ENCODE data around the gene DENND4C.
A peak's percentile ranks its signal among the peaks of the same experiment; 100 is the strongest.
"Not testable (repeated sequence)": the region's sequence is repeated elsewhere in the genome, so short reads cannot be mapped to it uniquely, and the experiment has no call there.

The DENND4C gene

DNA sequence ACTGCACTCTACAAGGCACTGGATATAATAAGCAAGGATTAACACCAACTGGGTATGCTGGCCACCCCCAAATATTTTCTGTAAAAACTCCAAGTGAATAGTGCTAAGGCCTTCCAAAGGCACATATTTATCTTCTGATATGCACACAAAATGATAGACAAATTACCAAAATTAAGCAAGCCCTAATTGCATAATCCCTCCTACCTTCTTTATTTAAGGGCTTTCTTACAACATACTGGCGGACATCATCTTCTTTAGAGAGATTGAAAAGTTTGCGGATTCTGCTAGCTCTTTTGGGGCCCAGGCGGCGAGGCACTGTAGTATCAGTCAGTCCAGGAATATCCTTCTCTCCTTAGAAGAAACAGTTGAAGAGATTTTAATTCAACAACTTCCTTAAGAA is 147.7 kb downstream of the DENND4C start:
- no peak for DNase-seq

DNA sequence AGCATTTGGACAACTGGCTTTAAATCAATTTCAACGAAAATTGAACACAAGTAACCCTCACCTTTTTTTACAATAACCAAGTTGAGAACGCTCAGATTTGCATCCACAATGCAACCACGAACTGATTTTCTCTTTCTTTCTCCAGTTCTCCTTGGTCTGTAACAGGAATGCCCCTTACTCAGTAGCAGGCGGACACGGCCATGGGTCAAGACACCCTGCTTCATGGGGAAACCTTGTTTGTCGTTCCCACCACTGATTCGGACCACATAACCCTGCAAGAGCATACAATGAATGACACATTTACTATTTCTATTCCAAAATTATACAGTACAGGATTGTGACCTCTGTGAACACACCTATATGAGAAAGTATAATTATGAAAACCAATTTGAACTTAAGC is 148.2 kb downstream of the DENND4C start:
- no peak for DNase-seq

DNA sequence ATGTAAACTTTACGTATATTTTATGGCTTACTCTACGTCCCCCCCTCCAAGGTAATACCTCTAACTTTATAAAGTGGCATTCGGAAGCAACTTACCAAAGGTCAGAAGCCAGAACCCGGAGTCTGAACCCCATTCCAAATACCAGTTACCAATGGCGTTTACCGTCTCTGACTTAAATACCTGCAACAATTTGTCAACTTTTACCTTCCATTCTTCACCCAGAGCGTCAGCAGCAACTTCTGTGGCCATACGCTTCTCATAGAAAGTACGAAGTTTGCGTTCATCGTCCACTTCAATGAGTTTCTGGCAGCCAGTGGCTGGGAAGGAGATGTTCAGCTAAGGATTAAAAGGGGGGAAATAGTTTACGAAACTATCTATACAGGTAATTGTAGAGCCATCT is 148.8 kb downstream of the DENND4C start:
- DNase-seq, result no peak

DNA sequence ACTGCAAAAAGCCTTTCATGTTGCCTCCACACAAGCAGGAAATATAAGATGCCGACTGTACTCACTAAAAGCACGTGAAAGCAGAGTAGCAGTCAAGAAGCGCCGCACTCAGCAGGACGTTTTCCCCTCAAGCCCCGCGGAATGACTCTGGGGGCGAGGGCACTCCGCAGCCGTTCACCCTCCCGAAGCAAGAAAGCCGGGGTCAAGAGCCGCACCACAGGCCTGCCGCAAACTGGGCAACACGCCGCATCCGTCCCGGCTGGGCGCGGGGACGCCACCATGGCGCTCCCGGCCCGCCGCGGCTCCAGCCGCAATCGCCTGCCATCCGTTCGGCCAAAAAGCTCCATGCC is 149.2 kb downstream of the DENND4C start:
- DNase-seq, result peak; percentile 51

DNA sequence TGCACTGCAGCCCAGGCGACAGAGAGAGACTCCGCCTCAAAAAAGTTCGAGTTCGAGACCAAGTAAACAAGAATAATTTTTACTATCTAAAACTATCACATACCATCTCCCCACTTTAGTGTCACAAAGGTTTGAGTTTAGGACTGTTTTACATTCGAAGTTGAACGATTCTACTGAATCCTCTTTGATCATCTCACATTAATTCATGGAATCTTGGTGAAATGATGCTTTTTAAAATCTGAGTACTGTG is 150.3 kb downstream of the DENND4C start:
- DNase-seq, result no peak

DNA sequence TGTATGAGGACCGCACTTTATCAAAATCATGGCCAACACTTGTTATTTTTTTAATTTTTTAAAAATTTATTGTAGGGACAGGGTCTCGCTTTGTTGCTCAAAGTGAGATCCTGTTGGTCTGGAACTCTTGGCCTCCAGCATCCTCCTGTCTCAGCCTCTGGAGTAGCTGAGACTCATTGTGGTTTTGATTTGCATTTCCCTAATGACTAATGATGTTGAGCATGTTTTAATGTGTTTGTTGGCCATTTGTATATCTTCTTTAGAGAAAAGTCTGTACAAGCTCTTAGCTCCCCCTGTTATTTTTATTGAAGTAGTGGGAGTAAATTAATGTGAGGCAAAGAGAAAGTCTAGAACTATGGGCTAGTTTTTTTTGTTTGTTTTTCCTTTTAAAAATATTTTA is 151.2 kb downstream of the DENND4C start:
- no peak for DNase-seq

DNA sequence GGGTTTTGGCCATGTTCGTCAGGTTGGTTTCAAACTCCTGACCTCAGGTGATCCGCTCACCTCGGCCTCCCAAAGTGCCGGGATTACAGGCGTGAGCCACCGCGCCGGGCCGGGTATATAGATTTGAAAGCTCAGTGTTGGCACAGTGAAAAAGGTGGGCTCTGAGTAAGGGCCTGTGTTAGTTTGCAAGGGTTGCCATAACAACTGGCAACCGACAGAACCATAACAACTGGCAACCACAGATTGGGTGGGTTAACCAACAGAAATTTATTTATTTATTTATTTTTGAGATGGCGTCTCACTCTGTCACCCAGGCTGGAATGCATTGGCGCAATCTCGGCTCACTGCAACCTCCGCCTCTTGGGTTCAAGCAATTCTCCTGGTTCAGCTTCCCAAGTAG is 154.7 kb downstream of the DENND4C start:
- DNase-seq, result not testable (repeated sequence)

DNA sequence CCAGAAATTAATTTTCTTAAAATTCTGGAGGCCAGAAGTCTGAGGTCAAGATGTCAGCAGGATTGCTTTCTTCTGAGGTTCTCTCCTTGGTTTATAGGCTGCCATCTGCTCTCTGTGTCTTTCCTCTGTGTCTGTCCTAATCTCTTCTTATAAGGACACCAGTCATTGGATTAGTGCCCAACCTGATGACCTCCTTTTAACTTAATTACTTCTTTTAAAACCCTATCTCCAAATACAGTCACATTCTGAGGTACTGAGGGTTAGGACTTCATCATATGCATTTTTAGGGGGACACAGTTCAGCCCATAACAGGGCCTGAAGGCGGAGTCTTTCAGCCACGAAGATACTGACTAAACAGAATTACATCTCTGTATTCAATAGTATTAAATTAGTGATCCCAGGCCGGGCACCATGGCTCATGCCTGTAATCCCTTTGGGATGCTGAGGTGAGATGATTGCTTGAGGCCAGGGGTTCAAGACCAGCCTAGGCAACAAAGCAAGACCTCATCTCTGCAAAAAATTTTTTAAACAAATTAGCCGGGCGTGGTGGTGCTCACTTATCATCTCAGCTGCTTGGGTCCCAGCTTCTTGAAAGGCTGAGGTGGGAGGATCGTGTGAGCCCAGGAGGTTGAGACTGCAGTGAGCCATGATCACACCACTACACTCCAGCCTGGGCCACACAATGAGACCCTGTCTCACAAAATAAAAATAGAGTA is 155.5 kb downstream of the DENND4C start:
- DNase-seq, result no peak

DNA sequence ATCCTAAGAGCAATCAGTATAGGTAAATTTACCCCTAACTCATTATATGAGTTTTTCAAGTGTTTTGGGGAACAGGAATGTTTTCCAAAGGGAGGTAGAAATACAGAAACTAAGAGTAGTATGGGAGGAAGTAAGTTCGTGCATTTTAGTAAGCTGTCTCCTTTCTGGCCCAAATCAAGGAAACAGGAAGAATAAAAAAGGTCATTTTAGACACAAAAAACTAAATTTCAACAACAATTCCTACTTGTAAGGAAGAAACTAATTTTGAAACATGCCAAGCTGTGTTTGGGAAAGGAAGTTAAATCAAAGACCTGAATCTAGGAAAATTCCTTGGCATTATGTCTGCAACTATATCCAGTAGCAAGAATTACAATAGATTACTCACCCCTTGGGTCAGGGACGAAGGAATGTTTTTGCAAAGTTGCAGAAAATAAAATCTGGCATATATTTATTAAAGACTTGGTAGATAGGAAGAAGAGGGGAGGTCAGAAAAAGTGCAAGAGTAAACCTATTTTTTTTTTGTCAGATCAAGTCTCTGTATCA is 156.1 kb downstream of the DENND4C start:
- no peak for DNase-seq

DNA sequence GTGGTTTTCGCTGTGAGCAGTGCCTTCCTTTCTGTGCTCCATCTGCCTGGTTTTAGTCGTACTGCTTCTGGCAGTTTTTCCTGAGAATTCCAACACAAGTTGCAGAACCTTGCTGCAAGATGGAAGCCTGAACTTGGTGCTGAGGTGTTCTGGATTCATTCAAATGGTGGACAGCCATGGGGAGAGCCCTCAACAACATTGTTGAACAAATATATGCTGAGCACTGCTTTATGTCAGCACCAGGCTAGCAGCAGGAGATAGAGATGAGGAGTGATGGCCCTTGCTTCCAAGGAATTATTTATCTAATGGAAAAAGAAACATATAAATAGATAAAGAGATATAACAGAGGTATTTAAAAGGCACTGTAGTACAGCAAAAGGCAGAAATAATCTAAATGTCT is 156.8 kb downstream of the DENND4C start:
- no peak for DNase-seq

DNA sequence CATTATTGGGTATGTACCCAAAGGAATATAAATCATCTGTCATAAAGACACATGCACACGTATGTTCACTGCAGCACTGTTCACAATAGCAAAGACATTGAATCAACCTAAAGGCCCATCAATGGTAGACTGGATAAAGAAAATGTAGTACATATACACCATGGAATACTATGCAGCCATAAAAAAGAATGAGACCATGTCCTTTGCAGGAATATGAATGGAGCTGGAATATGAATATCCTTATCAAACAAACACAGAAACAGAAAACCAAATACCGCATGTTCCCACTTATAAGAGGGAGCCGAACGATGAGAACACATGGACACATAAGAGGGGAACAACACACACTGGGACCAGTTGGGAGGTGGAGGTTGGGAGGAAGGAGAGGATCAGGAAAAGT is 159.0 kb downstream of the DENND4C start:
- DNase-seq, result not testable (repeated sequence)

DNA sequence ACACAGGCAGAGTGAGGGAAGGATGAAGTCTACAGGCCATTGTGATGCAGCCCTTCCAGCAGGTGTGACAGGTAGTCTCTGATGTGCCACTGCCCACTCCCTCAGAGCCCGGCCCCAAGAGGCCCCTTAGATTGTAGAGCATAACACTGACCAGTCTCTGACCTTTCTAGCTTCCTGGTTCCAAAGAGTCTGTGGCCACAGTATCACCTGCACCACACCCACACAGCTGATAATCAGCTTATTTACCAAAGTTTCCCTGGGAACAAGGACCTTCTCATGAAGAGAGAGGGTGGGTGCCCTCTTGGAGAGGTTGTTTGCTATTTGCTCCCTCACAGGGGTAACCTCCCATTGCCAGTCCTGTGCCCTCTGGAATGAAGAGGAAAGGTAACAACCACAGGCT is 167.4 kb downstream of the DENND4C start:
- no peak for DNase-seq

DNA sequence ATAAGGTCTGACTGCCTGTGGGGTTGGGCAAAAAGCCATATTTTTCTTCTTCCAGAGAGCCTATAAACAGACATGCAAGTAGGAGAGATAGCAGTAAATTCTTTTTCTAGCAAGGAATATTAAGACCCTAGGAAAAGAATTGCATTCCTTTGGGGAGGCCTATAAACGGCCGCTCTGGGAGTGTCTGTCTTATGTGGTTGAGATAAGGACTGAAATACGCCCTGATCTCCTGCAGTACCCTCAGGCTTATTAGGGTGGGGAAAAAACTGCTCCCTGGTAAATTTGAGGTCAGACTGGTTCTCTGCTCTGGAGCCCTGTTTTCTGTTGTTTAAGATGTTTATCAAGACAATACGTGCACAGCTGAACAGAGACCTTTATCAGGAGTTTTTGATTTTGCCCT is 172.7 kb downstream of the DENND4C start:
- DNase-seq, result not testable (repeated sequence)

DNA sequence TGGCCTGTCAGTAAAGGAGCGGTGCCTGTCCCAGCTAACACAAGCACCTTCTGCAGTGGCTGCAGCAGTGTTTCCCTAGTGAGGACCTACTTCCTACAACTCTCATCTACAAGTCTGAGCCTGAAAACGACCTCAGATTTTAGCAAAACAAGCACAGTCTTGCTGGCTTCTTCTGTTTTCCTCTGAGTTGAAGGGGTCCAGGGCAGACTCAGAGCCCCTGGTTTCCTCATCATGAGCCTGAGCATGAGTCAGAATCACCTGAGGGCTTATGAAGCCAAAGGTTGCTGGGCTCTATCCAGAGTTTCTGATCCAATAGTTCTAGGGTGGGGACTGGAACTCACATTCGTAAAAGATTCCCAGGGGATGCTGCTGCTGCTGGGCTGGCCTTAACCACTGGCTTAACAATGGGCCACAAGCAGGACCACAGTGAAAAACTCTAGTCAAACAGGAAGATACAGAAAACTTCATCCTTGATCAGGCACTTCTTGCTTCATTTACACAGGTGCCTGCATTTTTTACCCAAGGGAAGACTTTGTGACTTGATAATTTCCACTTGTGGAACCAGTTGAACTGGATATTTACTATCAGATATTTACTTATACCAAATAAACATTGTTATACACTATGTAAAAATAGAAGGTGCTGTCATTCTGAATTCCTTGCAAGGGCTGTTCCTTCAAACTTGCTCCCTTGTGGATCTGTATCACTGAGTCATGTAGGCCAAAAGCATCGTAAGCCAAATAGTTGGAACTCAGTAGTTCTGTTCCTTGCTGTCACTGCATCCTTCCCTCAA is 174.0 kb downstream of the DENND4C start:
- no peak for DNase-seq

DNA sequence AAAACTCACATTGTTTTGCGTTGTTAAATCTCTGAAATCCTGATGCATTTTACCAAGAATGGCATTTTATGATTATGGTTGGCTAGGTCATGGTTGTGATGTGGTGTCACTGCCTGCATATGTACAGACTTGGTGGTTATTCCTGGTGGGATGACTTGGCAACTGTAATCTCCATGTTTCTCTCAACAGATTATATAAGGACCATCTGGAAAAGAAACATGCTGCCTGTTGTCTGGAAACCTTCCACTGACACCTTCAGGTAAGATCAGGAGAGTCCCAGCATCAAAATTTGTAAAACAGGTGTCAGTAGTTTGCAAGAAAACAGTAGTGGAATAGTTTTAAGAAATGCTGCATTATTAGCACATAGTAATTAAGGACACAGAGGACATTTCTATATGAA is 175.3 kb downstream of the DENND4C start:
- DNase-seq, result no peak

DNA sequence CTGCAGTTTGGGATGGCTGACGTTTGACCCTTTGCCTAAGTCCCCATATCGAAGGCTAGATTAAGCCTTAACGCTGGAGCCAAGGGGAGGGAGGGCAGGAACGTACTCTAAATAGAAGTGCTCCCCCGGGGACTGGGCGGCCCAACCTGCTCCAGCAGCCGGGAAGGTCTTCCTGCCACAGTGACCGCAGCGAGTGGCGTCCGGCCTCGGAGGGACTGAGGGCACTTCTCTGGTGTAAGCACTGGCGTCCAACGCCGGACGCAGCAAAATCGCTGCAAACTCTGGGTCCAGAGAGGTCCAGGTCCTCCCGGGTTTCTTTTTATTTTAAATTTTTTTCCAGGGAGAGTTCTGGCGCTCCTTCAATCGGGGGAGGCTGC is 177.8 kb downstream of the DENND4C start:
- no peak for DNase-seq

DNA sequence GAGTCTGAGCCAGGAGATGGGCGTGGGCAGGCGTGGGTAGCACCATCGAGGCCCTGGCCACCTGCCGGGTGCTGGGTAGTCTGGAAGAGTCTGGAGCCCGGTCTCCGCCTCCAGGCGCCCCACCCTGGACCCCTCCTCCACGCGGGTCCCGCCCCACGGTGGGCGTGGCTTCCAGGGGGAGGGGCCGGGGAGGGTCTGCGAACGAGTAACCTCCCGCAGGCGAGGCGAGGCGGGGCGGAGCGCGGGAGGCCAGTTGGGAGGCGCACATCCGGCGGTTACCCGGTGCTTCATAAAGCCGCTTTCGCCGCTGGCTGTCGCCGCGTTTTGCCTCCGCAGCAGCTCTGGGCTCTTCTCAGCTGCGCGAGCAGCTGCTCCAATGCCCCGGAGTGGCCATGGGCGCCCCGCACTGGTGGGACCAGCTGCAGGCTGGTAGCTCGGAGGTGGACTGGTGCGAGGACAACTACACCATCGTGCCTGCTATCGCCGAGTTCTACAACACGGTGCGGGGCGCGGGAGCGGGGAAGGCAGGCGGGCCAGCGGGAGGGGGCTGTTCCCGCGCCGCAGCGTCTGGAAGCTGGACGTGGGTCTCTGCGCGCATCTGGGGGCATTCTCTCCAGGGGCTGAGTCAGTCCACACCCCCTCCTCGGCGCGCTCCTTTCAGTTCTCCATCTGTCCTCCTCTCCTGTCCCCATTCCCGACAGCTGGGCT is 178.4 kb downstream of the DENND4C start, which contains the start of gene ACER2:
Gene ACER2 (plus strand): TSS at position 317 of the 708 bp plus-strand sequence. CDS start 76 bp downstream, at position 393.
- peak; percentile 98 for DNase-seq

DNA sequence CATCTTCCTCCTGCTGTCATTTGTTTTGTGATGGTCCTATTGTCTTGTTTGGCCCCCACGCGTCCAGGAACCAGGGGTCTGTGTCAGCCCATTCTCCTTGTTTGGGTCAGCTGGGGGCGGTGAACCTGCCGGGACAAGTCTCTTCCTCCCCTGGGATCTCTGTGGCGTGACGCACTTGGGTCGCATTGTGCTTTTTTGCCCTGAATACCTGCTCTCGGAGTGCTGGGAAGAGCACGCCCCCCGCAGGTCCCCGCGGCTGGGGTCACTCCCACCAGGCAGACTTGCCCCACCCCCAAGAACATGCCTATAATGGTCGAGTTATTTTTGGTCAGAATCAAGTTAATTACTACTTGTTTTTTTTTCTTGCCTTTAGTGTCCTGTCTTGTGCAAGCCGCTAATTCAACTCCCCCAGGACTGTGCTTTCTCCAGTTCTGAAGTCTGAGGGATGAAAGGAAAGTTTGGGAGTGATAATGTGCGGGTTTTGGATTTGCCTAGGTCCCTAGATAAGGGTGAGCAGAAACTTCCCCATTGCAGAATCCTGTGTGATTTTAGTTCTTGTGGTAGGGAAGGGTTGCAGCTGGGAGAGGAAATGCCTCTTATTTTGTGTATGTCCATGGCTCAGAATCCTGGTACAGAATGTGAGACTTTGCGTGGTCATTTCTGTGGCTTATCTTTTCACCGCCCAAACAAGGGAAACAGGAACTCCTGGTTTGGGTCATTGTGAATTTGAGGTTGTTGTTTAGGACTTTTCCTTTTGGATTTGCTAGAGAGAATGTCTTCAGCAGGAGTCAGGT is 179.1 kb downstream of the DENND4C start:
- DNase-seq, result peak; percentile 30

DNA sequence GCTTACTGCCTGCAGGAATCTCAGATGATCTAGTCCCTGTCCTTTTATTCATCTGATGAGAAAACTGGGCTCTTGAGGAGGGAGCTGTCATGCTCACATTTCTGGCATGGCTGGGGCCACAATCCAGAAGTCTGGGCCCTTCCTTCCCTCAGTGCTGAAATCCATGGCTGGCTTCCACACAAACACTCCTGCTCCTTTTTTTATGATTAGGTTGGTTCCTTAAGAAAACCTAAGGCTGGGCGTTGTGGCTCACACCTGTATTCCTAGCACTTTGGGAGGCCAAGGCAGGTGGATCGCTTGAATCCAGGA is 179.7 kb downstream of the DENND4C start:
- no peak for DNase-seq

DNA sequence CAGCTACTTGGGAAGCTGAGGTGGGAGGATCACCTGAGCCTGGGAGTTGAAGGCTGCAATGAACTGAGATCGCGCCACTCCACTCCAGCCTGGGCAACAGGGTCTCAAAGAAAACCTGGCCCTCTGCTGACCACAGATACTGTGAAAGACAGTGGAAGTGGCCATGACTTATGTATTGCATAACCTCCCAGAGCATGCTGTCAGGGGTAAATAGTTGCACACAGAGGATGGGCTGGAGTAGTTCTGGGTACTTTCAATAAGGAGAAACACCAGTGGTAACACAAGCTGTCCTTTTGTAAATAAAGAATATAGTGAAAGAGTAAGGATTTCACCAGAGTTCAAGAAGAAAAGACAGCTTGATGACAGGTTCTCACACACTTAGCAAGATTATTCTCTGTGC is 180.1 kb downstream of the DENND4C start:
- no peak for DNase-seq

DNA sequence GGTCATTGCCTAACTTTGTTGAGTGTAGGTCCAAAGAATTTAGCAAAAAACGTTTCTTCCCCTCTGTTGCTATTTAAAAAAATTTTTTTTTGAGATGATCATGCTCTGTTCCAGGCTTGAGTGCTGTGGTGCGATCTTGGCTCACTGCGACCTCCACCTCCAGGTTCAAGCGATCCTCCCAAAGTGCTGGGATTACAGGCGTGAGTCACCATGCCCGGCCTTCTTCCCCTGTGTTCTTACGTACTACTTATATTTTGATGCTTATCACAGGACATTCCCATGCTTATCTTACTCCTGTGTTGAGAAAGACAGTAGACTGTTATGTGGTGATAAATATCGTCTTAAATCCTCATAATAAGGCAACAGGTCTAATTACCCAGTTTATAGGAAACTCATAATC is 180.8 kb downstream of the DENND4C start:
- no peak for DNase-seq

DNA sequence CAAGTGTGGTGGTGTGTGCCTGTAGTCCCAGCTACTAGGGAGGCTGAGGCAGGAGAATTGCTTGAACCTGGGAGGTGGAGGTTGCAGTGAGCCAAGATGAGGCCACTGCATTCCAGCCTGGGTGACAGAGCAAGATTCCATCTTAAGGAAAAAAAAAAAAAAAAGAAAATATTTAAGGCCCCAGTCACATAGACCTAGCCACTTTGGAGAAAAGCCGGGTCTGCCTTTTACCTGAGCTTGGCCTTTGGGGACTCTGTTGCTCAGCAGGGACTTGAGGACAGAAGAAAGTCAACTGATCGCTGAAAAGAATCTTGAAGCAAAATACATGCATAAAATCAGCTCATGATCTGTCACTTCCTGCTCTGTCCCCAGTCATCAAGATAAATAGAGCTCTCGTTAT is 183.0 kb downstream of the DENND4C start:
- not testable (repeated sequence) for DNase-seq

DNA sequence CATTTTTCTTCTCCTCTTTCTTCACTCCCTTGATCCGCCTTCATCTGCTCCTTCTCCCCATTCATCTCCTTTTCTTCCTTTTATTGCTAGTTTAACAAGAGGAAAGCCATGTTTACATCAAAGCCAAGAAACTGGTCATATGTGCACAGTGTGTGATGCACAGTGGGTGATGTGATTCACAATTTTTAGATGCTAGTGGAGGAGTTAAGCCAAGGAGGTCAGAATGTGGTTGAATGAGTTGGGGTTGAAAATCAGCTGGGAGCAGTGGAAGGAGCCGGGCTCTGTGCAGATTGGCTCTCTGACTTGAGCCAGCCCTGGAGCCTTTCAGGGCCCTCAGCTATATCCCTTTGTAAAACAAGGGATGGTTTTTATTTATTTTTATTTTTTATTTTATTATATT is 185.7 kb downstream of the DENND4C start:
- DNase-seq, result no peak

Measured in NCI-H774 (cell line).